Fibroblast of lung (primary cell): Measurements from ENCODE around the gene MBOAT7.

ENCODE experiments used
- EZH2 ChIP-seq: IDR thresholded peaks from 2 replicates; pipeline ENCODE4 v1.5.1; 2012; ENCODE audit warnings: low read length, control low read depth, mild to moderate bottlenecking; ENCODE audit errors: missing control alignments
- TF ChIP-seq, protein P1 (sequence below), 2 donors: IDR thresholded peaks in 1 of 2; conservative IDR thresholded peaks in 1 of 2; 1 replicate in 1 of 2; 2 replicates in 1 of 2; pipeline ENCODE4 v1.5.1; 2011 to 2012; ENCODE audit warnings: low read length in 2 of 2, control low read depth in 1 of 2, inconsistent platforms in 1 of 2, low read depth in 1 of 2, mild to moderate bottlenecking in 1 of 2

DNA sequence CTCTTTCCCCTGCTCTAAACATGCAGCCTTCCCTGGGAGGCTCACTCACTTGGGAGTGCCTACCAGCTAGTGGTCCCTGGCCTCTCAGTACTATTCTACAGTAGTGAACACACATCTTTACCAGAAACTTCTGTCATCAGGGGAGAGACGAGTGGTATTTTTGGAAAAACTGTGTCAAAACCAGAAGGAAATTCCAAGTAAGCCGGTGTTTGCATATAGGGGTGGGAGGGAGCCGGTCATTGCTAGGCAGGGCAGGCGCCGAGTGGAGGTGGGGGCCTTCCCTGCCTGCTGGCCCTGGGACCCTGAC lies 18.2 kb upstream of the MBOAT7 start:
- TF ChIP-seq, protein P1, sequence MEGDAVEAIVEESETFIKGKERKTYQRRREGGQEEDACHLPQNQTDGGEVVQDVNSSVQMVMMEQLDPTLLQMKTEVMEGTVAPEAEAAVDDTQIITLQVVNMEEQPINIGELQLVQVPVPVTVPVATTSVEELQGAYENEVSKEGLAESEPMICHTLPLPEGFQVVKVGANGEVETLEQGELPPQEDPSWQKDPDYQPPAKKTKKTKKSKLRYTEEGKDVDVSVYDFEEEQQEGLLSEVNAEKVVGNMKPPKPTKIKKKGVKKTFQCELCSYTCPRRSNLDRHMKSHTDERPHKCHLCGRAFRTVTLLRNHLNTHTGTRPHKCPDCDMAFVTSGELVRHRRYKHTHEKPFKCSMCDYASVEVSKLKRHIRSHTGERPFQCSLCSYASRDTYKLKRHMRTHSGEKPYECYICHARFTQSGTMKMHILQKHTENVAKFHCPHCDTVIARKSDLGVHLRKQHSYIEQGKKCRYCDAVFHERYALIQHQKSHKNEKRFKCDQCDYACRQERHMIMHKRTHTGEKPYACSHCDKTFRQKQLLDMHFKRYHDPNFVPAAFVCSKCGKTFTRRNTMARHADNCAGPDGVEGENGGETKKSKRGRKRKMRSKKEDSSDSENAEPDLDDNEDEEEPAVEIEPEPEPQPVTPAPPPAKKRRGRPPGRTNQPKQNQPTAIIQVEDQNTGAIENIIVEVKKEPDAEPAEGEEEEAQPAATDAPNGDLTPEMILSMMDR (conservative IDR thresholded peaks at IDR 0.05 in 1 of 2, IDR thresholded peaks at IDR 0.05 in 1 of 2; ENCODE audit: low read depth in 1 of 2, low read length in 2 of 2) = no peak
- no peak for TF ChIP-seq EZH2
